T-helper 1 cell treated with Interleukin-12 subunit alpha and Interleukin-12 subunit beta and Interleukin-4 antibody, amounts not matched to agents 30 μg/mL and 1 μg/mL, for 36 hours (primary cell): ENCODE data around the gene RCBTB2.
"Not testable (repeated sequence)": the region's sequence is repeated elsewhere in the genome, so short reads cannot be mapped to it uniquely, and the experiment has no call there.

Experiments
- H3K27ac Mint-ChIP-seq: one replicate; pipeline ENCODE4 v1.8.0; 2021; ENCODE audit warnings: mild to moderate bottlenecking, mixed read lengths
- H3K27me3 Mint-ChIP-seq: one replicate; pipeline ENCODE4 v1.8.0; 2021; ENCODE audit warnings: low read depth, mixed read lengths
- H3K36me3 Mint-ChIP-seq: one replicate; pipeline ENCODE4 v1.8.0; 2021; ENCODE audit warnings: low read depth, mixed read lengths
- H3K4me1 Mint-ChIP-seq: one replicate; pipeline ENCODE4 v1.8.0; 2021; ENCODE audit warnings: low read depth, mixed read lengths
- H3K4me3 Mint-ChIP-seq: one replicate; pipeline ENCODE4 v1.8.0; 2021; ENCODE audit warnings: mild to moderate bottlenecking, moderate library complexity, mixed read lengths
- H3K9me3 Mint-ChIP-seq: one replicate; pipeline ENCODE4 v1.8.0; 2021; ENCODE audit warnings: mixed read lengths

RCBTB2 gene

GRCh38 chr13:48486836-48487235, 46.0 kb downstream of the RCBTB2 start:
- Mint-ChIP-seq H3K27me3 (no peaks in the 10 kb centered on the region), H3K4me3 (no peak overlapping the region), H3K9me3 (no peaks in the 10 kb centered on the region), H3K27ac (no peak overlapping the region), H3K36me3 (peaks cover 36% of the 10 kb centered on the region), H3K4me1 (peaks cover 25% of the 10 kb centered on the region)

GRCh38 chr13:48486362-48486761, 46.5 kb downstream of the RCBTB2 start:
- Mint-ChIP-seq H3K4me3 (peak overlapping the region; percentile 7), H3K4me1 (peaks cover 25% of the 10 kb centered on the region), H3K9me3 (no peaks in the 10 kb centered on the region), H3K27ac (no peak overlapping the region), H3K27me3 (no peaks in the 10 kb centered on the region), H3K36me3 (peaks cover 36% of the 10 kb centered on the region)

DNA sequence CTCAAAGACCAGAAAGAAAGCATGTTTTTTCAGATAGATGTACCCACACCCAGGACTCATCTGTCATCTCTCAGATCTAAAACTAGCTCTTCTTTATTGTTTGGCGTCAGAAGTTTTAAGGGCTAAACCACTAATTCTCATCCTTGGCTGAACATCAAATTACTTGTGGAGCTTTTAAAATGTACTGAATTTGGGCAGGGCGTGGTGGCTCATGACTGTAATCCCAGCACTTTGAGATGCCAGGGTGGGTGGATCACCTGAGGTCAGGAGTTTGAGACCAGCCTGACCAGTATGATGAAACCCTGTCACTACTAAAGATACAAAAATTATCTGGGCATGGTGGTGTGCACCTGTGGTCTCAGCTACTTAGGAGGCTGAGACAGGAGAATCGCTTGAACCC, 47.4 kb downstream of the RCBTB2 start:
- H3K27ac Mint-ChIP-seq, result no peak overlapping the region
- no peaks in the 10 kb centered on the region for H3K27me3 Mint-ChIP-seq
- H3K36me3 Mint-ChIP-seq, result peaks cover 36% of the 10 kb centered on the region
- H3K4me1 Mint-ChIP-seq, result peaks cover 19% of the 10 kb centered on the region
- no peaks in the 10 kb centered on the region for H3K9me3 Mint-ChIP-seq
- H3K4me3 Mint-ChIP-seq, result no peak overlapping the region

DNA sequence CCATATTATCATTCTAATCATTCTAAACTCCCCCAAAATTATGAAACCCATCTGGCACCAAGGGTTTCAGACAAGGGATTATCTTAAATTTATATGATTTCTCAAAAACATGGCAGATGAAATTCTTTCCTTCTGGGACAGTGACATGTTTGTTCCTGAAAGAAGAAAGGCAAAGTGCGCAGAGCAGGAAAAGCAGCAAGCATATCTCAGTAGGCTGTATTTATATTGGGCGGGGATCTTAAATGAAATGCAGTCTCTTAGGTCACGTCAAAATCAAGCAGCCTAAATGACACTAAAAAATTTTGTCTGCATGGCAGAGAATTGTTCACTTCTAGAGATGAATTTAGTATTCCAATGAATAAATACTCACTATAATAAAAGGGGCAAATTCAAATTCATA, 49.3 kb downstream of the RCBTB2 start:
- Mint-ChIP-seq H3K9me3 (no peaks in the 10 kb centered on the region), H3K4me1 (peaks cover 9% of the 10 kb centered on the region), H3K4me3 (no peak overlapping the region), H3K27ac (no peak overlapping the region), H3K27me3 (no peaks in the 10 kb centered on the region), H3K36me3 (peaks cover 35% of the 10 kb centered on the region)

DNA sequence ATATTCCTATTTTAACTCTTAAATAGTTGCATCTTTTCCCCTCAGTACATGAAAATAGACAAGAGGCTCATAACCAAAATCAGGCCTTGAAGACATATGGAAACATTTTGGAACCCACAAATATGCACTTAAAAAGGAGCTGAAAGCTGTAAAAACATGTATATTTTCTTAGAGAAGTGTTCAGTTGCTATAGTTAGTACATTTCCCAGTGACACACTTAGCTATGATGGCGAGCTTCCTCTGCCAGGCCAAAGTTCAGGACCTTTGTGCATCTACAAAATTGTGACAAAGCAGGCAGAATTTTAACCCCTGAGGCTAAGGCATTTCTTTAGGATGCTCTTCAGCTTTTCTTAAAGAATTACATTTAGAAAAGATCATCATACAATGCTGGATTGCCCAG, 54.5 kb downstream of the RCBTB2 start:
- no peaks in the 10 kb centered on the region for H3K27me3 Mint-ChIP-seq
- H3K27ac Mint-ChIP-seq, result no peak overlapping the region
- peaks cover 54% of the 10 kb centered on the region for H3K36me3 Mint-ChIP-seq
- no peaks in the 10 kb centered on the region for H3K9me3 Mint-ChIP-seq
- H3K4me1 Mint-ChIP-seq, result peaks cover 3% of the 10 kb centered on the region
- H3K4me3 Mint-ChIP-seq, result no peak overlapping the region

GRCh38 chr13:48477191-48477855, 55.6 kb downstream of the RCBTB2 start:
- Mint-ChIP-seq H3K4me1 (peaks cover 3% of the 10 kb centered on the region), H3K36me3 (peaks cover 50% of the 10 kb centered on the region), H3K9me3 (no peaks in the 10 kb centered on the region), H3K4me3 (no peak overlapping the region), H3K27ac (no peak overlapping the region), H3K27me3 (no peaks in the 10 kb centered on the region)

DNA sequence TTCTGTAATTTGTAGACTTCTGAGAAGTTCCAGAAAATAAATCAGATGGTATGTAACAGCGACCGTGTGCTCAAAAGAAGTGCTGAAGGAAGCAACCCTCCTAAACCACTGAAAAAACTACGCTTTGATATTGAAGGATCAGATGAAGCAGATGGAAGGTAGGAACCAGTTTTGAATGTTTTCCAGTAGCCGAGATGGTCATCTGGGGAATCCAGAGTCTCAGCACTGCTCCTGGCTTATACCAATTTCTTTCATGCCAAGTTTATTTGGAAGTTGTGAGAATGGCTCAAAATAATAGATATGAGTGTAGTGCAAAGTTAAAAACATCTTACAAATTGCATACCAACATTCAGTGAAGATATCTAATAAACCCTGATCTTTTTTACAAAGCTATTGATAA, 56.2 kb downstream of the RCBTB2 start:
- Mint-ChIP-seq H3K36me3 (peaks cover 51% of the 10 kb centered on the region), H3K4me1 (peaks cover 3% of the 10 kb centered on the region), H3K27ac (no peak overlapping the region), H3K27me3 (no peaks in the 10 kb centered on the region), H3K4me3 (no peak overlapping the region), H3K9me3 (no peaks in the 10 kb centered on the region)

DNA sequence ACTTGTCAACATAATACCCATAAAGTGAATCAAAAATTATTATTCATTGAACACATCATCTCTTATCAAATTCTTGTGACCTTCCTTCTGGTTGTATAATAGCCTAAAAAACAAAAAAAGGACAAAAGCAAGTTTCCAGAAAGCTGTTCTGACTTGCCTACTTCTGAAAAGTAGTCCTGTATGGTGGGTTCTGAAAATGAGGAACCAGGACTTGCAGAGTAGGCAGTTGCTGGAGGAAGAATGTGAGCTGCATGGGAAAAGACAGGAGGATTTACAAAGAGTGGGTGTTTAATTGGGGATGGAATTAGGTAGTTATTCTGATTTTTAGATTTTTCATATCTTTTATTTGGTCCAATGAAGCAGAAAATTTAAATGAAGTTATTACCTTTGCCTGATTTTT, 56.7 kb downstream of the RCBTB2 start:
- Mint-ChIP-seq H3K27me3 (no peaks in the 10 kb centered on the region), H3K4me1 (peaks cover 3% of the 10 kb centered on the region), H3K36me3 (peaks cover 54% of the 10 kb centered on the region), H3K4me3 (no peak overlapping the region), H3K9me3 (no peaks in the 10 kb centered on the region), H3K27ac (no peak overlapping the region)

GRCh38 chr13:48475230-48475629, 57.6 kb downstream of the RCBTB2 start:
- Mint-ChIP-seq H3K4me1 (peaks cover 3% of the 10 kb centered on the region), H3K27me3 (no peaks in the 10 kb centered on the region), H3K4me3 (no peak overlapping the region), H3K36me3 (peaks cover 54% of the 10 kb centered on the region), H3K27ac (no peak overlapping the region), H3K9me3 (no peaks in the 10 kb centered on the region)

- no peak overlapping the region for H3K27ac Mint-ChIP-seq
- H3K4me3 Mint-ChIP-seq, result no peak overlapping the region
Observed at GRCh38 chr13:48457578-48458242, 75.2 kb downstream of the RCBTB2 start.

GRCh38 chr13:48456546-48456945, 76.3 kb downstream of the RCBTB2 start:
- Mint-ChIP-seq H3K4me3 (no peak overlapping the region), H3K27ac (no peak overlapping the region), H3K9me3 (peaks cover 11% of the 10 kb centered on the region), H3K36me3 (peaks cover 58% of the 10 kb centered on the region), H3K27me3 (no peaks in the 10 kb centered on the region), H3K4me1 (peaks cover 2% of the 10 kb centered on the region)

More at GRCh38 chr13:48457578-48458242, 75.2 kb downstream of the RCBTB2 start:
- H3K27me3 Mint-ChIP-seq, result no peaks in the 10 kb centered on the region
- peaks cover 55% of the 10 kb centered on the region for H3K36me3 Mint-ChIP-seq
- no peaks in the 10 kb centered on the region for H3K9me3 Mint-ChIP-seq
- H3K4me1 Mint-ChIP-seq, result peaks cover 1% of the 10 kb centered on the region

GRCh38 chr13:48451196-48451595, 81.7 kb downstream of the RCBTB2 start:
- Mint-ChIP-seq H3K9me3 (peaks cover 26% of the 10 kb centered on the region), H3K4me1 (peaks cover 16% of the 10 kb centered on the region), H3K36me3 (peaks cover 51% of the 10 kb centered on the region)
- not testable (repeated sequence) for H3K27me3 Mint-ChIP-seq, H3K4me3 Mint-ChIP-seq, H3K27ac Mint-ChIP-seq

DNA sequence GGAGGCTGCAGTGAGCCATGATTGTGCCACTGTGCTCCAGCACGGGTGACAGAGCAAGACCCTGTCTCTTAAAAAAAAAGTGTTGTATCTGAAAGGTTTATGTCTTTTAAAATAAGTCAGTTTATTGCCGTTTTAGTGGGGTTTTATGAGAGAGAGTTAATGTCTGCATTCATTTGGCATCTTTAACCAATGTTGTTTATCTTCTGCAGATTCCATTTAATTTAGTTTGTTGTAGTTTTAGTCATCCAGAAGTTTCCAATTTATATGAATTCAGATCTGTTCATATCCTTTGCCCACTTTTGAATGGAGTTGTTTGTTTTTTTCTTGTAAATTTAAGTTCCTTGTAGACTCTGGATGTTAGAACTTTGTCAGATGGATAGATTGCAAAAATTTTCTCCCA, 83.2 kb downstream of the RCBTB2 start:
- no peaks in the 10 kb centered on the region for H3K27me3 Mint-ChIP-seq
- H3K9me3 Mint-ChIP-seq, result peaks cover 26% of the 10 kb centered on the region
- H3K27ac Mint-ChIP-seq, result no peak overlapping the region
- peaks cover 16% of the 10 kb centered on the region for H3K4me1 Mint-ChIP-seq
- peaks cover 43% of the 10 kb centered on the region for H3K36me3 Mint-ChIP-seq
- H3K4me3 Mint-ChIP-seq, result no peak overlapping the region

DNA sequence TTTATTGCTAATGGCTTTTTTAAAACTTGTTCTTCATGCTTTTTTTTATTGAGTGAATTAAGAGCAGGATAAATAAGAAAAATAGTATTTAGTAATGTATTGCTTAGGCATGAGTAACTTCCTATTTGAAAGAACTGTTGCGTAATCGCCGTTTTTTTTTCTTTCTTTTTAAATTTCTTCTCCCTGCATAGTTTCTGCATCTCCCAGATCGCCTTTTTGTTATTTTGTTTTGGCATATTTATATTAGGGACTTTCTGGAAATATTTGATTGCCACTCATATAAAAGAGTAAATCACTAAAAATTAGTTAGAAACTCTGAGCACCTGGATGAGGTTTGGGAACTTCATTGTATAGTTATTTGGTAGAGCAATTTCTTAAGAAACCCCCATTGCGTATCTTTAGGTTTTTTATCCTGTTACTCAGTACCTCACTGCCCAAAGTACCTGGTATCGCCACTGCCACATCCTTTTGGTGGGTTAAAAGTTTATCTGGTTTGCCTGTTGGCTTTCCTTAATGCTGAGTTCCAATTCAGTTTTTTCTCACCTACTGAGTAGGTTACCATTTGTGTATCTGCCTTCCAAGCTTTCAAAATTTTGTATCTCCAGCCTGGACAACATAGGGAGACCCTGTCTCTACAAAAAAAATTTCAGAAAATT, 83.8 kb downstream of the RCBTB2 start:
- Mint-ChIP-seq H3K27ac (no peak overlapping the region), H3K9me3 (peaks cover 26% of the 10 kb centered on the region), H3K27me3 (no peaks in the 10 kb centered on the region), H3K4me1 (peaks cover 16% of the 10 kb centered on the region), H3K36me3 (peaks cover 38% of the 10 kb centered on the region), H3K4me3 (peak overlapping the region; percentile 50)
